ENCODE measurements around the gene HAP1. TPM values are rescaled to one million over a fixed set of nuclear protein-coding genes. Genes with fewer than 3 reads are reported as not detected.
A peak's percentile ranks its signal among the peaks of the same experiment; 100 is the strongest.

The HAP1 gene
- total and polyA plus RNA-seq, 8 donors: 0.31 to 0.85 (median 0.49) TPM; not detected in 4

GRCh38 chr17:41758601-41759000 is 24.2 kb upstream of the HAP1 start:
- H3K36me3 ChIP-seq: peaks cover 72 to 100% (median 100%) of the 10 kb centered on the region in 4 donors
- no peaks in the 10 kb centered on the region for H3K4me1 ChIP-seq
- no peak for DNase-seq
- no peak overlapping the region for H3K4me3 ChIP-seq
- WGBS, 5 donors: 72 to 79% (median 73%) methylated on average over 5 to 9 of the region's 9 CpGs
- H3K9me3 ChIP-seq: no peaks in the 10 kb centered on the region
- TF ChIP-seq POLR2AphosphoS5 (IDR thresholded peaks at IDR 0.05) (no peak), CTCF (IDR thresholded peaks at IDR 0.05) (no peak), EP300 (IDR thresholded peaks at IDR 0.05) (no peak), POLR2A (IDR thresholded peaks at IDR 0.05) (no peak)
- no peak overlapping the region for H3K27ac ChIP-seq
- intact Hi-C loops (cut with DNase I; ENCODE audit: low total_unique reads): no loop called here
- H3K27me3 ChIP-seq: no peaks in the 10 kb centered on the region

GRCh38 chr17:41754066-41754465 is 19.6 kb upstream of the HAP1 start:
- TF ChIP-seq CTCF (IDR thresholded peaks at IDR 0.05) (no peak), POLR2AphosphoS5 (IDR thresholded peaks at IDR 0.05) (no peak), EP300 (IDR thresholded peaks at IDR 0.05) (no peak), POLR2A (IDR thresholded peaks at IDR 0.05) (no peak)
- peaks cover 42 to 72% (median 58%) of the 10 kb centered on the region in 4 donors for H3K36me3 ChIP-seq
- intact Hi-C loops (cut with DNase I; ENCODE audit: low total_unique reads): no loop called here
- H3K4me1 ChIP-seq: no peaks in the 10 kb centered on the region
- H3K9me3 ChIP-seq: no peaks in the 10 kb centered on the region
- no peak overlapping the region for H3K4me3 ChIP-seq
- H3K27ac ChIP-seq: no peak overlapping the region
- WGBS, 5 donors: 76 to 84% (median 84%) methylated on average over 11 to 12 of the region's 12 CpGs
- peak in 1 of 2 donors; percentile 9 for DNase-seq
- H3K27me3 ChIP-seq: no peaks in the 10 kb centered on the region

GRCh38 chr17:41751288-41751687 is 16.8 kb upstream of the HAP1 start:
- Histone ChIP-seq H3K4me1 (no peaks in the 10 kb centered on the region), H3K9me3 (no peaks in the 10 kb centered on the region), H3K36me3 (peaks cover 16 to 44% (median 30%) of the 10 kb centered on the region in 4 donors), H3K4me3 (no peak overlapping the region), H3K27ac (no peak overlapping the region), H3K27me3 (no peaks in the 10 kb centered on the region)
- WGBS, 5 donors: 74 to 90% (median 79%) methylated on average over 3 of the region's 3 CpGs
- no peak for DNase-seq
- TF ChIP-seq CTCF (IDR thresholded peaks at IDR 0.05) (no peak), POLR2A (IDR thresholded peaks at IDR 0.05) (no peak), POLR2AphosphoS5 (IDR thresholded peaks at IDR 0.05) (no peak), EP300 (IDR thresholded peaks at IDR 0.05) (no peak)
- intact Hi-C loops (cut with DNase I; ENCODE audit: low total_unique reads): no loop called here

GRCh38 chr17:41750862-41751261 is 16.4 kb upstream of the HAP1 start:
- no peak overlapping the region for H3K27ac ChIP-seq
- no peaks in the 10 kb centered on the region for H3K27me3 ChIP-seq
- H3K36me3 ChIP-seq: peaks cover 12 to 40% (median 26%) of the 10 kb centered on the region in 4 donors
- TF ChIP-seq POLR2A (IDR thresholded peaks at IDR 0.05) (no peak), POLR2AphosphoS5 (IDR thresholded peaks at IDR 0.05) (no peak), CTCF (IDR thresholded peaks at IDR 0.05) (no peak), EP300 (IDR thresholded peaks at IDR 0.05) (no peak)
- no peaks in the 10 kb centered on the region for H3K4me1 ChIP-seq
- H3K9me3 ChIP-seq: no peaks in the 10 kb centered on the region
- no peak for DNase-seq
- no peak overlapping the region for H3K4me3 ChIP-seq
- 34 to 85% (median 78%) methylated on average over 2 to 4 of the region's 4 CpGs for WGBS, 5 donors
- intact Hi-C loops (cut with DNase I; ENCODE audit: low total_unique reads): no loop called here

Measured in stomach (tissue), 9 donors.